ENCODE measurements around the gene OVOL1. TPM values are rescaled to one million over a fixed set of nuclear protein-coding genes. Genes with fewer than 3 reads are reported as not detected.

Gene OVOL1
- total and polyA plus RNA-seq, 2 of the 13 experiments (the other 11 are each of a cell fraction or from before 2014, with no cell fraction given) = 0.01 TPM; not detected in 1

GRCh38 chr11:65814131-65814985, 27.5 kb downstream of the OVOL1 start:
- ATAC-seq (no peak), FAIRE-seq (no peak), DNase-seq (ENCODE audit: low spot score) (no peak)
- Histone ChIP-seq H4K20me1 (ENCODE audit: insufficient read depth, low read length) (no peaks in the 10 kb centered on the region), H3K79me2 (ENCODE audit: insufficient read depth, low read length) (no peaks in the 10 kb centered on the region), H3K27me3 (ENCODE audit: control insufficient read depth in 1 of 2, insufficient read depth in 2 of 2, low read length in 2 of 2) (peaks cover 3 to 37% of the 10 kb centered on the region in 2 experiments; a peak in 3 of 5 replicates), H3K4me2 (ENCODE audit: low read depth, low read length) (no peak overlapping the region), H3K27ac (ENCODE audit: extremely low read length, insufficient read depth, low read length) (no peak overlapping the region), H3K9me3 (ENCODE audit: low read length) (no peaks in the 10 kb centered on the region), H3K4me1 (ENCODE audit: insufficient read depth, low read length) (peaks cover 15% of the 10 kb centered on the region), H2AFZ (ENCODE audit: low read length) (no peak overlapping the region), H3K36me3 (replicated peaks in 1 of 2; ENCODE audit: control insufficient read depth in 1 of 2, insufficient read depth in 2 of 2, low read length in 2 of 2) (no peaks in the 10 kb centered on the region), H3K4me3 (replicated peaks in 1 of 3; ENCODE audit: insufficient read depth in 1 of 3, low read depth in 2 of 3, low read length in 3 of 3) (no peak overlapping the region), H3K9ac (ENCODE audit: insufficient read depth, low read depth, low read length) (no peak overlapping the region)
- ChIA-PET POLR2A (no interaction called here), CTCF (ENCODE audit: low intra/inter-chr PET ratio, low total read pairs) (no interaction called here)
- in situ Hi-C loops (cut with HindIII; ENCODE audit: extremely low pct_ligation_motif_present, low pct_unique_long_range_greater_than_20kb) (loop anchor here (10.0 kb wide), 1 partner anchor 100 kb away; the partner anchor contains the start of gene KAT5), intact Hi-C loops (cut with micrococcal nuclease; ENCODE audit: unreplicated experiment) (no loop called here)
- WGBS (ENCODE audit: low lambda C conversion rate) = 61% methylated on average over 17 of the region's 18 CpGs
- no TSS peak for BruUV-seq (replicated peaks)
- no peak for TF ChIP-seq GZF1 (CRISPR knock-in tag; IDR thresholded peaks at IDR 0.05)
- TF ChIP-seq ATF7 (IDR thresholded peaks at IDR 0.05) = peak; percentile 42; the same call in 1 of the 2 replicates
- no peak for TF ChIP-seq ATF7 (CRISPR knock-in tag; IDR thresholded peaks at IDR 0.05)
- no peak for TF ChIP-seq SIX1 (CRISPR knock-in tag; IDR thresholded peaks at IDR 0.05; ENCODE audit: borderline replicate concordance)

DNA sequence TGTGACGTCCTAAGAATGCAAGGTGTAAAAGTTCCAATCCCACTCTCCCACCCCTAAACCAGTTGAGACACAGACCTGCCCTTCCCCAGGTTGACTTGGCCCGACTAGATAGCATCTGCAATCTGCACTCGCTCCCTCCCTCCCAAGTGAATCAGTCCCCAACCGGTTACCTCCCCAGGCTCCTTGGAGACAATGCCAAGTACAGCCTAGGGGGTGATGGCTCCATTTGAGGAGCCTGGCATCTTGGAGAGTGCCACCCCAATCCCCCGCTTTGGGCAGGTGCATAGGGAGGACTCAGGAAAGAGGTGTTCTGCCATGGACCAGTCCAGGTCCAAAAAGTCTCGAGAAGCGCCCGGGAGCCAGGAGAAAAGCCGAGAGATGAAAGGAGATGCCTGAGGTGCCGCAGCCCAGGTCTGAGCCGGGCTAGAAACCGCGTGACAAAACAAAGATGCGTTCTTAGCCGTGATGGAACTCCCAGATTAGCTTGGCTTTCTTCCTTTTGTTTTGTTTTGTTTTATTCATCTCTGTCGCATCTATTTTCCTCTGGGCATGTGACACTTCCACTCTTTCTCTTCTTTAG, 28.2 kb downstream of the OVOL1 start:
- H3K9ac ChIP-seq (ENCODE audit: insufficient read depth, low read depth, low read length) = no peak overlapping the region
- in situ Hi-C loops (cut with HindIII; ENCODE audit: extremely low pct_ligation_motif_present, low pct_unique_long_range_greater_than_20kb) = loop anchor here (5.0 to 10.0 kb wide), 3 partner anchors 33 to 100 kb away; partner anchors contain the start of genes AP5B1 and KAT5
- no peak for DNase-seq (ENCODE audit: low spot score)
- TF ChIP-seq, protein P1, sequence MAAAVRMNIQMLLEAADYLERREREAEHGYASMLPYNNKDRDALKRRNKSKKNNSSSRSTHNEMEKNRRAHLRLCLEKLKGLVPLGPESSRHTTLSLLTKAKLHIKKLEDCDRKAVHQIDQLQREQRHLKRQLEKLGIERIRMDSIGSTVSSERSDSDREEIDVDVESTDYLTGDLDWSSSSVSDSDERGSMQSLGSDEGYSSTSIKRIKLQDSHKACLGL (CRISPR knock-in tag; IDR thresholded peaks at IDR 0.05) = no peak
- no peak for TF ChIP-seq CC2D1A (CRISPR knock-in tag; IDR thresholded peaks at IDR 0.05)
- no peak for TF ChIP-seq ZNF746 (CRISPR knock-in tag; IDR thresholded peaks at IDR 0.05)
- TF ChIP-seq ELF4 (CRISPR knock-in tag; IDR thresholded peaks at IDR 0.05; ENCODE audit: borderline replicate concordance) = no peak
- no peak for TF ChIP-seq ZNF275 (CRISPR knock-in tag; IDR thresholded peaks at IDR 0.05; ENCODE audit: borderline replicate concordance)
- TF ChIP-seq, protein P2, sequence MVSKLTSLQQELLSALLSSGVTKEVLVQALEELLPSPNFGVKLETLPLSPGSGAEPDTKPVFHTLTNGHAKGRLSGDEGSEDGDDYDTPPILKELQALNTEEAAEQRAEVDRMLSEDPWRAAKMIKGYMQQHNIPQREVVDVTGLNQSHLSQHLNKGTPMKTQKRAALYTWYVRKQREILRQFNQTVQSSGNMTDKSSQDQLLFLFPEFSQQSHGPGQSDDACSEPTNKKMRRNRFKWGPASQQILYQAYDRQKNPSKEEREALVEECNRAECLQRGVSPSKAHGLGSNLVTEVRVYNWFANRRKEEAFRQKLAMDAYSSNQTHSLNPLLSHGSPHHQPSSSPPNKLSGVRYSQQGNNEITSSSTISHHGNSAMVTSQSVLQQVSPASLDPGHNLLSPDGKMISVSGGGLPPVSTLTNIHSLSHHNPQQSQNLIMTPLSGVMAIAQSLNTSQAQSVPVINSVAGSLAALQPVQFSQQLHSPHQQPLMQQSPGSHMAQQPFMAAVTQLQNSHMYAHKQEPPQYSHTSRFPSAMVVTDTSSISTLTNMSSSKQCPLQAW (CRISPR knock-in tag; IDR thresholded peaks at IDR 0.05) = no peak
- TF ChIP-seq PHF5A (CRISPR knock-in tag; IDR thresholded peaks at IDR 0.05; ENCODE audit: low read depth, unreplicated experiment) = no peak
- TF ChIP-seq, protein P3, sequence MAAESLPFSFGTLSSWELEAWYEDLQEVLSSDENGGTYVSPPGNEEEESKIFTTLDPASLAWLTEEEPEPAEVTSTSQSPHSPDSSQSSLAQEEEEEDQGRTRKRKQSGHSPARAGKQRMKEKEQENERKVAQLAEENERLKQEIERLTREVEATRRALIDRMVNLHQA (CRISPR knock-in tag; IDR thresholded peaks at IDR 0.05) = no peak
- no peak for TF ChIP-seq RBM22 (optimal IDR thresholded peaks at IDR 0.05; ENCODE audit: low read length)

More for the DNA sequence above, 28.2 kb downstream of the OVOL1 start:
- ATAC-seq (no peak), FAIRE-seq (no peak)
- no TSS peak for BruUV-seq (replicated peaks)
- ChIA-PET CTCF (ENCODE audit: low intra/inter-chr PET ratio, low total read pairs) (interaction anchor here (4.0 kb wide), 1 partner anchor 35 kb away, joined by 56 read pairs; the partner anchor contains the start of gene AP5B1), POLR2A (no interaction called here)
- no peak overlapping the region for H2AFZ ChIP-seq (ENCODE audit: low read length)
- intact Hi-C loops (cut with micrococcal nuclease; ENCODE audit: unreplicated experiment) = loop anchor here (5.0 kb wide), 1 partner anchor 33 kb away; the partner anchor contains the start of gene AP5B1
- no peak overlapping the region for H3K4me3 ChIP-seq (replicated peaks in 1 of 3; ENCODE audit: insufficient read depth in 1 of 3, low read depth in 2 of 3, low read length in 3 of 3)
- no peaks in the 10 kb centered on the region for H3K36me3 ChIP-seq (replicated peaks in 1 of 2; ENCODE audit: control insufficient read depth in 1 of 2, insufficient read depth in 2 of 2, low read length in 2 of 2)
- peaks cover 0 to 31% of the 10 kb centered on the region in 2 experiments; a peak in 2 of 5 replicates for H3K27me3 ChIP-seq (ENCODE audit: control insufficient read depth in 1 of 2, insufficient read depth in 2 of 2, low read length in 2 of 2)
- 95% methylated on average over 15 of the region's 16 CpGs for WGBS (ENCODE audit: low lambda C conversion rate)
- H3K9me3 ChIP-seq (ENCODE audit: low read length) = no peaks in the 10 kb centered on the region
- H3K27ac ChIP-seq (ENCODE audit: extremely low read length, insufficient read depth, low read length) = no peak overlapping the region
- no peaks in the 10 kb centered on the region for H3K79me2 ChIP-seq (ENCODE audit: insufficient read depth, low read length)
- H3K4me2 ChIP-seq (ENCODE audit: low read depth, low read length) = no peak overlapping the region
- H3K4me1 ChIP-seq (ENCODE audit: insufficient read depth, low read length) = peaks cover 15% of the 10 kb centered on the region
- no peaks in the 10 kb centered on the region for H4K20me1 ChIP-seq (ENCODE audit: insufficient read depth, low read length)

Measured in HepG2 (cell line).